ENCODE measurements around the gene PIK3C3. TPM values are rescaled to one million over a fixed set of nuclear protein-coding genes. Genes with fewer than 3 reads are reported as not detected.
"Not testable (repeated sequence)": the region's sequence is repeated elsewhere in the genome, so short reads cannot be mapped to it uniquely, and the experiment has no call there.

Gene PIK3C3
- total RNA-seq, 3 donors from 2014 or later = 33.4 to 70.4 (median 45.9) TPM

GRCh38 chr18:42105394-42105793 lies 150.4 kb downstream of the PIK3C3 start:
- TF ChIP-seq POLR2A (IDR thresholded peaks at IDR 0.05) (no peak), CTCF (IDR thresholded peaks at IDR 0.05) (no peak), POLR2AphosphoS5 (IDR thresholded peaks at IDR 0.05) (no peak)
- no peaks in the 10 kb centered on the region for H3K36me3 ChIP-seq
- DNase-seq (ENCODE audit: low spot score in 2 of 2) = no peak
- H3K4me1 ChIP-seq = no peaks in the 10 kb centered on the region
- H3K4me3 ChIP-seq = no peak overlapping the region
- H3K27ac ChIP-seq = no peak overlapping the region
- intact Hi-C loops (cut with DNase I; ENCODE audit: low total_unique reads) = loop anchor here (5.0 kb wide), 1 partner anchor 1237 kb away; no protein-coding TSS in a partner anchor
- H3K27me3 ChIP-seq = no peaks in the 10 kb centered on the region
- H3K9me3 ChIP-seq = no peaks in the 10 kb centered on the region

- Histone ChIP-seq H3K4me1 (no peaks in the 10 kb centered on the region), H3K4me3 (no peak overlapping the region), H3K9me3 (no peaks in the 10 kb centered on the region), H3K36me3 (no peaks in the 10 kb centered on the region), H3K27ac (no peak overlapping the region), H3K27me3 (no peaks in the 10 kb centered on the region)
- no peak for DNase-seq (ENCODE audit: low spot score in 2 of 2)
- TF ChIP-seq POLR2A (IDR thresholded peaks at IDR 0.05) = no peak
- TF ChIP-seq POLR2AphosphoS5 (IDR thresholded peaks at IDR 0.05) = no peak
- no peak for TF ChIP-seq CTCF (IDR thresholded peaks at IDR 0.05)
- intact Hi-C loops (cut with DNase I; ENCODE audit: low total_unique reads) = loop anchor here (5.0 kb wide), 1 partner anchor 1236 kb away; no protein-coding TSS in a partner anchor
These were observed 151.8 kb downstream of the PIK3C3 start for GRCh38 chr18:42106784-42107183.

- Histone ChIP-seq H3K4me1 (no peaks in the 10 kb centered on the region), H3K36me3 (no peaks in the 10 kb centered on the region), H3K4me3 (no peak overlapping the region), H3K27me3 (no peaks in the 10 kb centered on the region), H3K9me3 (no peaks in the 10 kb centered on the region), H3K27ac (no peak overlapping the region)
- no peak for DNase-seq (ENCODE audit: low spot score in 2 of 2)
- TF ChIP-seq POLR2AphosphoS5 (IDR thresholded peaks at IDR 0.05) = no peak
- no peak for TF ChIP-seq CTCF (IDR thresholded peaks at IDR 0.05)
- no peak for TF ChIP-seq POLR2A (IDR thresholded peaks at IDR 0.05)
- intact Hi-C loops (cut with DNase I; ENCODE audit: low total_unique reads) = loop anchor here (5.0 kb wide), 1 partner anchor 1235 kb away; no protein-coding TSS in a partner anchor
These were observed 152.3 kb downstream of the PIK3C3 start for GRCh38 chr18:42107287-42107686.

- Histone ChIP-seq H3K4me3 (no peak overlapping the region), H3K9me3 (no peaks in the 10 kb centered on the region), H3K27me3 (no peaks in the 10 kb centered on the region), H3K36me3 (no peaks in the 10 kb centered on the region), H3K4me1 (no peaks in the 10 kb centered on the region), H3K27ac (no peak overlapping the region)
- no peak for TF ChIP-seq CTCF (IDR thresholded peaks at IDR 0.05)
- no peak for TF ChIP-seq POLR2AphosphoS5 (IDR thresholded peaks at IDR 0.05)
- no peak for TF ChIP-seq POLR2A (IDR thresholded peaks at IDR 0.05)
- intact Hi-C loops (cut with DNase I; ENCODE audit: low total_unique reads) = loop anchor here (5.0 kb wide), 1 partner anchor 1234 kb away; no protein-coding TSS in a partner anchor
- DNase-seq (ENCODE audit: low spot score in 2 of 2) = no peak
These were observed 152.8 kb downstream of the PIK3C3 start for GRCh38 chr18:42107691-42108450.

- intact Hi-C loops (cut with DNase I; ENCODE audit: low total_unique reads); DNase-seq (ENCODE audit: low spot score in 2 of 2); H3K27me3 ChIP-seq; H3K9me3 ChIP-seq; H3K27ac ChIP-seq; H3K4me3 ChIP-seq; H3K36me3 ChIP-seq; H3K4me1 ChIP-seq: not testable (repeated sequence)
These were observed 157.1 kb downstream of the PIK3C3 start for GRCh38 chr18:42112147-42112546.

Data from breast epithelium (tissue), 4 donors.